PC-3 (cell line): Measurements from ENCODE around the gene GPR68.

Experiments used
- CTCF ChIP-seq: fragments of 300-600 bp; sonication (generic); conservative IDR thresholded peaks from 2 replicates; pipeline ENCODE4 v1.5.1; 2017; ENCODE audit warnings: antibody characterized with exemption, low read depth, mild to moderate bottlenecking, low read length
- EZH2 ChIP-seq: fragments of 300-600 bp; sonication (generic); IDR thresholded peaks from one replicate; pipeline ENCODE4 v1.6.1; 2017; ENCODE audit warnings: antibody characterized with exemption, mild to moderate bottlenecking, low read length; ENCODE audit not compliant: unreplicated experiment

GRCh38 chr14:91202234-91202974 is 42.1 kb downstream of the GPR68 start:
- TF ChIP-seq CTCF (no peak), EZH2 (no peak)
